HCT116 (cell line): ENCODE data around the gene VEPH1. TPM values are rescaled to one million over a fixed set of nuclear protein-coding genes. Genes with fewer than 3 reads are reported as not detected.

ENCODE experiments used
- ATAC-seq: fragments of 200-7000 bp; cut with Tn5 transposase; 2 replicates; pipeline ENCODE4 v1.9.1; 2020; ENCODE audit warnings: mild to moderate bottlenecking, moderate library complexity
- BruUV-seq: library from RNA; stranded (reverse); fragments of 400-500 nt; replicated peaks from 2 replicates; lab custom pipeline; 2021; lab: Mats Ljungman, UMichigan
- CTCF ChIA-PET: fragments of 300-600 bp; sonication (Branson Sonifier 250); formaldehyde crosslinking; loops from one replicate; lab custom pipeline; 2021; ENCODE audit warnings: antibody characterized with exemption; lab: Charles Lee
- POLR2A ChIA-PET: fragments of 300-600, 350-600 bp; sonication (Branson Sonifier 250); formaldehyde crosslinking; loops from one replicate; lab custom pipeline; 2021; ENCODE audit warnings: antibody characterized with exemption; lab: Charles Lee
- RAD21 ChIA-PET, 2 experiments: fragments of 300-600 bp; sonication (Branson Sonifier 250); formaldehyde crosslinking; loops; one replicate each; lab custom pipeline; 2023; ENCODE audit warnings: low total read pairs in 2 of 2; ENCODE audit not compliant: uncharacterized antibody in 2 of 2, unreplicated experiment in 2 of 2, low non-redundant PET in 1 of 2; lab: Charles Lee
- DNase-seq: peaks from one replicate; pipeline ENCODE4 v3.0.0-alpha.2; 2010; ENCODE audit warnings: low read depth, low spot score
- H2AFZ ChIP-seq: fragments of 200-600 bp; shearing (Covaris generic), sonication (generic); 2 replicates; pipeline ENCODE4 v1.6.1; 2017; ENCODE audit warnings: low read depth, mixed run types, mixed read lengths, antibody characterized with exemption, low read length; ENCODE audit not compliant: poor library complexity, severe bottlenecking
- H3K27ac ChIP-seq: 2 replicates; pipeline ENCODE4 v1.5.1; 2012; ENCODE audit warnings: low read depth, low read length
- H3K27me3 ChIP-seq: fragments of 200-600 bp; sonication (generic); 2 replicates; pipeline ENCODE4 v1.6.1; 2016; ENCODE audit warnings: mixed run types, low read length, mixed read lengths; ENCODE audit not compliant: insufficient read depth
- H3K36me3 ChIP-seq, 2 experiments: fragments of 200-500 bp in 1 of 2; fragments of 200-600 bp in 1 of 2; sonication (Bioruptor generic) in 1 of 2; sonication (generic) in 1 of 2; 2 replicates each; pipeline versions ENCODE4 v1.5.1 to v1.6.1; 2014 to 2016; ENCODE audit warnings: low read length in 2 of 2, inconsistent platforms in 1 of 2, mixed read lengths in 1 of 2, mixed run types in 1 of 2; ENCODE audit not compliant: insufficient read depth in 2 of 2, control insufficient read depth in 1 of 2
- H3K4me1 ChIP-seq, 2 experiments: fragments of 200-600 bp in 1 of 2; sonication (generic) in 1 of 2; 2 replicates each; pipeline versions ENCODE4 v1.5.1 to v1.6.1; 2012 to 2017; ENCODE audit warnings: low read length in 2 of 2, inconsistent platforms in 1 of 2, mild to moderate bottlenecking in 1 of 2, mixed read lengths in 1 of 2, mixed run types in 1 of 2, moderate library complexity in 1 of 2; ENCODE audit not compliant: insufficient read depth in 2 of 2, control insufficient read depth in 1 of 2
- H3K4me2 ChIP-seq: fragments of 200-600 bp; sonication (generic); 2 replicates; pipeline ENCODE4 v1.6.1; 2017; ENCODE audit warnings: mixed run types, low read length, mixed read lengths
- H3K4me3 ChIP-seq, 2 experiments: fragments of 200-600 bp in 1 of 2; sonication (generic) in 1 of 2; replicated peaks in 1 of 2; 2 replicates each; pipeline ENCODE4 v1.5.1; 2011 to 2016; ENCODE audit warnings: low read length in 2 of 2, control low read depth in 1 of 2, low read depth in 1 of 2, mild to moderate bottlenecking in 1 of 2, mixed read lengths in 1 of 2, mixed run types in 1 of 2
- H3K79me2 ChIP-seq: fragments of 200-600 bp; sonication (generic); 2 replicates; pipeline ENCODE4 v1.6.1; 2017; ENCODE audit warnings: mild to moderate bottlenecking, mixed run types, low read length, moderate library complexity, mixed read lengths; ENCODE audit not compliant: insufficient read depth
- H3K9ac ChIP-seq: fragments of 200-600 bp; sonication (generic); 2 replicates; pipeline ENCODE4 v1.6.1; 2016; ENCODE audit warnings: low read length, mixed read lengths
- H3K9me2 ChIP-seq: fragments of 200-600 bp; sonication (generic), shearing (Covaris generic); 2 replicates; pipeline ENCODE4 v1.6.1; 2017; ENCODE audit warnings: mixed run types, mild to moderate bottlenecking, moderate library complexity; ENCODE audit not compliant: insufficient read depth
- H3K9me3 ChIP-seq, 2 experiments: fragments of 200-500 bp in 1 of 2; fragments of 200-600 bp in 1 of 2; sonication (Bioruptor generic) in 1 of 2; sonication (generic) in 1 of 2; 2 replicates each; pipeline ENCODE4 v1.6.1; 2014 to 2017; ENCODE audit warnings: low read length in 2 of 2, mixed read lengths in 2 of 2, inconsistent platforms in 1 of 2, low read depth in 1 of 2, mild to moderate bottlenecking in 1 of 2, mixed run types in 1 of 2, moderate library complexity in 1 of 2; ENCODE audit not compliant: control insufficient read depth in 1 of 2, insufficient read depth in 1 of 2
- H4K20me1 ChIP-seq: fragments of 200-600 bp; sonication (generic), shearing (Covaris generic); 2 replicates; pipeline ENCODE4 v1.6.1; 2017; ENCODE audit warnings: mixed run types, mild to moderate bottlenecking, moderate library complexity; ENCODE audit not compliant: insufficient read depth
- CBX3 ChIP-seq: IDR thresholded peaks from 2 replicates; pipeline ENCODE4 v1.6.1; 2012; ENCODE audit warnings: low read depth
- CEBPB ChIP-seq: IDR thresholded peaks from 2 replicates; pipeline ENCODE4 v1.6.1; 2012; ENCODE audit warnings: low read depth
- EGR1 ChIP-seq: IDR thresholded peaks from 2 replicates; pipeline ENCODE4 v1.6.1; 2012; ENCODE audit warnings: low read depth
- EZH2phosphoT487 ChIP-seq: fragments of 200-600 bp; IDR thresholded peaks from 2 replicates; pipeline ENCODE4 v1.6.1; 2018; ENCODE audit warnings: antibody characterized with exemption, borderline replicate concordance
- FOSL1 ChIP-seq: IDR thresholded peaks from 2 replicates; pipeline ENCODE4 v1.6.1; 2012; ENCODE audit warnings: low read depth
- POLR2A ChIP-seq: IDR thresholded peaks from 2 replicates; pipeline ENCODE4 v1.7.0; 2011; ENCODE audit warnings: borderline replicate concordance; ENCODE audit not compliant: insufficient read depth, insufficient read length; ENCODE audit errors: extremely low read depth
- POLR2AphosphoS5 ChIP-seq: IDR thresholded peaks from 2 replicates; pipeline ENCODE4 v1.6.1; 2011; ENCODE audit warnings: mild to moderate bottlenecking, low read depth, low read length, moderate library complexity
- RAD21 ChIP-seq: IDR thresholded peaks from 2 replicates; pipeline ENCODE4 v1.6.1; 2012; ENCODE audit warnings: low read depth, mild to moderate bottlenecking
- SIN3A ChIP-seq: IDR thresholded peaks from 2 replicates; pipeline ENCODE4 v1.6.1; 2012; ENCODE audit warnings: low read depth
- SP1 ChIP-seq: IDR thresholded peaks from 2 replicates; pipeline ENCODE4 v1.6.1; 2012; ENCODE audit warnings: low read depth
- SRF ChIP-seq: IDR thresholded peaks from 2 replicates; pipeline ENCODE4 v1.6.1; 2012; ENCODE audit warnings: low read depth
- YY1 ChIP-seq: IDR thresholded peaks from 2 replicates; pipeline ENCODE4 v1.6.1; 2011; ENCODE audit warnings: low read length, low read depth, moderate library complexity, mild to moderate bottlenecking; ENCODE audit not compliant: insufficient replicate concordance; ENCODE audit errors: extremely low read depth
- intact Hi-C: fragments of 100-400 bp; cut with micrococcal nuclease; formaldehyde crosslinking; loops from 2 replicates; pipeline ENCODE4 v1.10.0; 2022
- total RNA-seq: library from RNA; stranded (reverse); gene quantifications from one replicate; pipeline ENCODE4 v1.2.1, GENCODE V29; 2021; ENCODE audit not compliant: unreplicated experiment
- TF ChIP-seq, protein P1 (sequence below), 3 experiments: fragments of 200-600 bp in 1 of 3; sonication (generic) in 1 of 3; IDR thresholded peaks in 2 of 3; conservative IDR thresholded peaks in 1 of 3; 2 replicates each; pipeline ENCODE4 v1.5.1; 2012 to 2017; ENCODE audit warnings: low read depth in 2 of 3, low read length in 2 of 3, antibody characterized with exemption in 1 of 3, borderline replicate concordance in 1 of 3, control low read depth in 1 of 3, mild to moderate bottlenecking in 1 of 3, mixed read lengths in 1 of 3, mixed run types in 1 of 3, moderate library complexity in 1 of 3; ENCODE audit not compliant: insufficient read depth in 1 of 3
- TF ChIP-seq, protein P2 (sequence below): IDR thresholded peaks from 2 replicates; pipeline ENCODE4 v1.6.1; 2011; ENCODE audit warnings: mild to moderate bottlenecking, low read length, moderate library complexity; ENCODE audit not compliant: insufficient replicate concordance; ENCODE audit errors: extremely low read depth
- TF ChIP-seq, protein P3 (sequence below): IDR thresholded peaks from 2 replicates; pipeline ENCODE4 v1.6.1; 2012

VEPH1 gene
- total RNA-seq, 1 experiment from 2014 or later = 4.9 TPM

- Histone ChIP-seq H3K4me1 (no peaks in the 10 kb centered on the region), H3K9me3 (no peaks in the 10 kb centered on the region), H2AFZ (no peak overlapping the region), H3K4me2 (no peak overlapping the region), H3K79me2 (no peaks in the 10 kb centered on the region), H3K36me3 (no peaks in the 10 kb centered on the region), H3K9ac (no peak overlapping the region), H4K20me1 (no peaks in the 10 kb centered on the region), H3K9me2 (no peaks in the 10 kb centered on the region; the same call in 1 of the 2 replicates), H3K27me3 (no peaks in the 10 kb centered on the region), H3K4me3 (no peak overlapping the region), H3K27ac (no peak overlapping the region)
- no TSS peak for BruUV-seq
- ChIA-PET CTCF (interaction anchor here (2.0 kb wide), 1 partner anchor 10 kb away, joined by 5 read pairs; no protein-coding TSS in a partner anchor), RAD21 (interaction anchor here in 1 of 2 experiments (0.7 kb wide), 1 partner anchor 320 kb away, joined by 3 read pairs; no protein-coding TSS in a partner anchor), POLR2A (no interaction called here)
- no peak for TF ChIP-seq SP1
- TF ChIP-seq EZH2phosphoT487 = no peak
- TF ChIP-seq, protein P1, sequence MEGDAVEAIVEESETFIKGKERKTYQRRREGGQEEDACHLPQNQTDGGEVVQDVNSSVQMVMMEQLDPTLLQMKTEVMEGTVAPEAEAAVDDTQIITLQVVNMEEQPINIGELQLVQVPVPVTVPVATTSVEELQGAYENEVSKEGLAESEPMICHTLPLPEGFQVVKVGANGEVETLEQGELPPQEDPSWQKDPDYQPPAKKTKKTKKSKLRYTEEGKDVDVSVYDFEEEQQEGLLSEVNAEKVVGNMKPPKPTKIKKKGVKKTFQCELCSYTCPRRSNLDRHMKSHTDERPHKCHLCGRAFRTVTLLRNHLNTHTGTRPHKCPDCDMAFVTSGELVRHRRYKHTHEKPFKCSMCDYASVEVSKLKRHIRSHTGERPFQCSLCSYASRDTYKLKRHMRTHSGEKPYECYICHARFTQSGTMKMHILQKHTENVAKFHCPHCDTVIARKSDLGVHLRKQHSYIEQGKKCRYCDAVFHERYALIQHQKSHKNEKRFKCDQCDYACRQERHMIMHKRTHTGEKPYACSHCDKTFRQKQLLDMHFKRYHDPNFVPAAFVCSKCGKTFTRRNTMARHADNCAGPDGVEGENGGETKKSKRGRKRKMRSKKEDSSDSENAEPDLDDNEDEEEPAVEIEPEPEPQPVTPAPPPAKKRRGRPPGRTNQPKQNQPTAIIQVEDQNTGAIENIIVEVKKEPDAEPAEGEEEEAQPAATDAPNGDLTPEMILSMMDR (IDR thresholded peaks at IDR 0.05 in 2 of 3, conservative IDR thresholded peaks at IDR 0.05 in 1 of 3; ENCODE audit: borderline replicate concordance in 1 of 3, insufficient read depth in 1 of 3, low read depth in 2 of 3, low read length in 2 of 3) = no peak
- TF ChIP-seq YY1 = no peak
- TF ChIP-seq, protein P2, sequence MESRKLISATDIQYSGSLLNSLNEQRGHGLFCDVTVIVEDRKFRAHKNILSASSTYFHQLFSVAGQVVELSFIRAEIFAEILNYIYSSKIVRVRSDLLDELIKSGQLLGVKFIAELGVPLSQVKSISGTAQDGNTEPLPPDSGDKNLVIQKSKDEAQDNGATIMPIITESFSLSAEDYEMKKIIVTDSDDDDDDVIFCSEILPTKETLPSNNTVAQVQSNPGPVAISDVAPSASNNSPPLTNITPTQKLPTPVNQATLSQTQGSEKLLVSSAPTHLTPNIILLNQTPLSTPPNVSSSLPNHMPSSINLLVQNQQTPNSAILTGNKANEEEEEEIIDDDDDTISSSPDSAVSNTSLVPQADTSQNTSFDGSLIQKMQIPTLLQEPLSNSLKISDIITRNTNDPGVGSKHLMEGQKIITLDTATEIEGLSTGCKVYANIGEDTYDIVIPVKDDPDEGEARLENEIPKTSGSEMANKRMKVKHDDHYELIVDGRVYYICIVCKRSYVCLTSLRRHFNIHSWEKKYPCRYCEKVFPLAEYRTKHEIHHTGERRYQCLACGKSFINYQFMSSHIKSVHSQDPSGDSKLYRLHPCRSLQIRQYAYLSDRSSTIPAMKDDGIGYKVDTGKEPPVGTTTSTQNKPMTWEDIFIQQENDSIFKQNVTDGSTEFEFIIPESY = no peak
- no peak for TF ChIP-seq POLR2AphosphoS5
- no peak for TF ChIP-seq RAD21
- TF ChIP-seq SIN3A = no peak
- TF ChIP-seq, protein P3, sequence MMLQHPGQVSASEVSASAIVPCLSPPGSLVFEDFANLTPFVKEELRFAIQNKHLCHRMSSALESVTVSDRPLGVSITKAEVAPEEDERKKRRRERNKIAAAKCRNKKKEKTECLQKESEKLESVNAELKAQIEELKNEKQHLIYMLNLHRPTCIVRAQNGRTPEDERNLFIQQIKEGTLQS = no peak
- TF ChIP-seq FOSL1 = no peak
- no peak for TF ChIP-seq POLR2A
- TF ChIP-seq CEBPB = no peak
- no peak for TF ChIP-seq EGR1
- TF ChIP-seq SRF = no peak
- no peak for TF ChIP-seq CBX3
- ATAC-seq (no peak), DNase-seq (no peak)
- intact Hi-C loops = no loop called here
These were observed 19.4 kb upstream of the VEPH1 start for GRCh38 chr3:157522648-157523047.
